ENCODE results near the gene OTUB2.

GRCh38 chr14:94026889-94027469 lies 839 bp downstream of the OTUB2 start:
- TF ChIP-seq EZH2 (IDR thresholded peaks at IDR 0.05; ENCODE audit: low read depth) (no peak), CTCF (conservative IDR thresholded peaks at IDR 0.05) (no peak)
